ENCODE measurements around the gene CACNB2. TPM values are rescaled to one million over a fixed set of nuclear protein-coding genes. Genes with fewer than 3 reads are reported as not detected.

CACNB2 gene
- total RNA-seq, 2 donors from 2014 or later: 12.5 to 12.7 TPM

DNA sequence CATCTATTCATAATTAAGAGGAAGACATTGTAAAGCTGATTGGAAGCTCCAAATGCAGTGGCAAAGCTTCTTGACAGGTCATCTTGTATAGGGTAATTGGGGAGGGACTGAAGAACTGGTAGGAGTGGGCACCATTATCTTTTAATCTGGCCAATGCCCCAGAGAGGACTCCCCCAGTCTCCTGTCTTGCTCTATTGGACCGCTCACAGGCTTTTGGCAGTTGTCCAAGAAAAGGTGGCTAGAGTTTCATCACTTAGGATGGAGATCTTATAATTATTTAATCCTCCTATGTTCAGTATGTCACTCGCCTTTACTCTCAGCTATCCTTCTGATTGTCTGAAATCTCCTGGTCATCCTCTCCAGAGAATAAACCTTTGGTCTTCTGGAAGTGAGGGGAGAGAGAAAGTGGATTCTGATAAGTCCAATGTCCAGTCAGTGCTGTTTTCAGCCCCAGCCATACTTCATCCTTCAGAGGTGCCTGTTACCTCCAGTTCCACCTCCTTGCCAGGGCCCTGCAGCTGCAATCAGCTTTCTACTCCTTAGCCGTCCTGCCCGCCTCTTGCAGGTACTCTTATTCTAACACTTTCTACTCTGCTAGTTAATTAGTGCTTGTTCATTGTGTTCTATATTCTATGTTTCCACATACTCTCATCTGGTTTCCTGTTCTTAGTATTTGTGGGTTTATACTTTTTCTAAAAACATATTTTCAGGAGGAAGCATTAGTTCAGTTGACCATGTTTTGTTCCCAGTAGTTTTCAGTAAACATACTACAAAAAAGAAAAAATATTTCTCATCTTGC lies 269.6 kb downstream of the CACNB2 start:
- H3K4me1 ChIP-seq: peaks cover 8% of the 10 kb centered on the region
- 79 to 82% methylated on average over 4 of the region's 4 CpGs for WGBS, 2 donors
- H3K27me3 ChIP-seq: no peaks in the 10 kb centered on the region
- H3K4me3 ChIP-seq: no peak overlapping the region
- TF ChIP-seq POLR2A (IDR thresholded peaks at IDR 0.05) (no peak), CTCF (IDR thresholded peaks at IDR 0.05) (no peak)
- no peaks in the 10 kb centered on the region for H3K9me3 ChIP-seq
- intact Hi-C loops (cut with DNase I): no loop called here
- no peaks in the 10 kb centered on the region for H3K36me3 ChIP-seq (replicated peaks in 1 of 2; ENCODE audit: insufficient read depth in 1 of 2, low read depth in 2 of 2)
- no peak for ATAC-seq
- DNase-seq: no peak
- no peak overlapping the region for H3K27ac ChIP-seq

- Histone ChIP-seq H3K4me1 (peaks cover 8% of the 10 kb centered on the region), H3K4me3 (no peak overlapping the region), H3K9me3 (no peaks in the 10 kb centered on the region), H3K27me3 (no peaks in the 10 kb centered on the region), H3K36me3 (replicated peaks in 1 of 2; ENCODE audit: insufficient read depth in 1 of 2, low read depth in 2 of 2) (no peaks in the 10 kb centered on the region), H3K27ac (no peak overlapping the region)
- no peak for TF ChIP-seq POLR2A (IDR thresholded peaks at IDR 0.05)
- no peak for TF ChIP-seq CTCF (IDR thresholded peaks at IDR 0.05)
- ATAC-seq (no peak), DNase-seq (no peak)
- 42 to 48% methylated on average over 2 of the region's 2 CpGs for WGBS, 2 donors
- intact Hi-C loops (cut with DNase I): no loop called here
Measured at GRCh38 chr10:18414061-18414460, 273.8 kb downstream of the CACNB2 start.

DNA sequence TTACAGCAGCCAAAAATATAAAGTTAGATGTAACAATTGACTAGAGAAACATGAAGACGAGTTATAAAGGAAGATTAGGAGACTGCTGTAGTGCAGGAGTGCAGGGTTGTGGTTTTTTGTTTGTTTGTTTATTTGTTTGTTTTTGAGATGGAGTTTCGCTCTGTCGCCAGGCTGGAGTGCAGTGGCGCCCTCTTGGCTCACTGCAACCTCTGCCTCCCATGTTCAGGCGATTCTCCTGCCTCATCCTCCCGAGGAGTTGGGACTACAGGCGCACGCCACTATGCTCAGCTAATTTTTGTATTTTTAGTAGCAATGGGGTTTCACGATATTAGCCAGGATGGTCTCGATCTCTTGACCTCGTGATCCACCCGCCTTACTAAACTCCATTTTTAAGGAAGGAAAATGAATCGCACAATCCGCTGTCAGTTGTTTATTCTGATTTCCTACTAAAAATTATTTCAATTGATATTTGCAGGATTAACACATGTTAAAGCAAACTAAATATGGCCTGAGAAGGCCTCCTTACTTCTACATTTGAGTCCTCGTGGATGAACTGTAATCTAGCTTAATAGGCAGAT lies 277.8 kb downstream of the CACNB2 start:
- WGBS, 2 donors: 81 to 91% methylated on average over 15 of the region's 15 CpGs
- intact Hi-C loops (cut with DNase I): no loop called here

GRCh38 chr10:18418541-18419215 lies 278.5 kb downstream of the CACNB2 start:
- H3K4me3 ChIP-seq: no peak overlapping the region
- no peaks in the 10 kb centered on the region for H3K9me3 ChIP-seq
- intact Hi-C loops (cut with DNase I): no loop called here
- no peaks in the 10 kb centered on the region for H3K36me3 ChIP-seq (replicated peaks in 1 of 2; ENCODE audit: insufficient read depth in 1 of 2, low read depth in 2 of 2)
- DNase-seq (peak in 1 of 4 donors; percentile 27), ATAC-seq (no peak)
- H3K27ac ChIP-seq: no peak overlapping the region
- no peak for TF ChIP-seq CTCF (IDR thresholded peaks at IDR 0.05)
- TF ChIP-seq POLR2A (IDR thresholded peaks at IDR 0.05): no peak
- no peaks in the 10 kb centered on the region for H3K27me3 ChIP-seq
- H3K4me1 ChIP-seq: peaks cover 8% of the 10 kb centered on the region
- WGBS, 2 donors: 75 to 88% methylated on average over 9 of the region's 9 CpGs

More for the DNA sequence above, 277.8 kb downstream of the CACNB2 start:
- Histone ChIP-seq H3K9me3 (no peaks in the 10 kb centered on the region), H3K27ac (no peak overlapping the region), H3K27me3 (no peaks in the 10 kb centered on the region), H3K4me3 (no peak overlapping the region), H3K4me1 (peaks cover 8% of the 10 kb centered on the region), H3K36me3 (replicated peaks in 1 of 2; ENCODE audit: insufficient read depth in 1 of 2, low read depth in 2 of 2) (no peaks in the 10 kb centered on the region)
- TF ChIP-seq CTCF (IDR thresholded peaks at IDR 0.05) (no peak), POLR2A (IDR thresholded peaks at IDR 0.05) (no peak)
- DNase-seq (no peak), ATAC-seq (no peak)
